Upper lobe of right lung (tissue), 1 donor: ENCODE data around the gene INHBE. TPM values are rescaled to one million over a fixed set of nuclear protein-coding genes. Genes with fewer than 3 reads are reported as not detected.

Experiments used
- ATAC-seq: fragments of 200-7000 bp; cut with Tn5 transposase; one replicate; pipeline ENCODE4 v1.9.1; 2020; ENCODE audit warnings: mild to moderate bottlenecking, moderate library complexity
- DNase-seq: peaks from one replicate; pipeline ENCODE4 v3.0.0-alpha.2; 2020
- H3K27ac ChIP-seq: fragments of 200-600 bp; one replicate; pipeline ENCODE4 v1.8.0; 2022
- H3K27me3 ChIP-seq: fragments of 200-600 bp; one replicate; pipeline ENCODE4 v1.8.0; 2022; ENCODE audit warnings: mild to moderate bottlenecking
- H3K36me3 ChIP-seq: fragments of 200-600 bp; one replicate; pipeline ENCODE4 v1.8.0; 2022
- H3K4me1 ChIP-seq: fragments of 200-600 bp; one replicate; pipeline ENCODE4 v1.8.0; 2022
- H3K4me3 ChIP-seq: fragments of 200-600 bp; one replicate; pipeline ENCODE4 v1.8.0; 2022; ENCODE audit warnings: mild to moderate bottlenecking
- H3K9me3 ChIP-seq: fragments of 200-600 bp; one replicate; pipeline ENCODE4 v1.8.0; 2022
- intact Hi-C: fragments of 100-400 bp; cut with DNase I; formaldehyde crosslinking; loops from one replicate; pipeline ENCODE4 v1.11.0; 2022
- total RNA-seq: library from RNA; stranded (reverse); fragmentation: NEBNext Ultra II Directional; extraction: Animal tissue kit (Norgen Biotek cat#: 25700); gene quantifications from one replicate; pipeline ENCODE4 v1.2.1, GENCODE V29; 2021
- TF ChIP-seq, protein P1 (sequence below): fragments of 200-600 bp; IDR thresholded peaks from one replicate; pipeline ENCODE4 v1.8.0; 2022; ENCODE audit warnings: antibody characterized with exemption
- donor health status: DM: no; HTN: yes; CAD: no; lungs with severe emphysema.

Gene INHBE
- total RNA-seq, 1 donor from 2014 or later: not detected

- Histone ChIP-seq H3K9me3 (no peaks in the 10 kb centered on the region), H3K4me3 (no peak overlapping the region), H3K27me3 (no peaks in the 10 kb centered on the region), H3K36me3 (no peaks in the 10 kb centered on the region), H3K4me1 (peaks cover 3% of the 10 kb centered on the region), H3K27ac (no peak overlapping the region)
- DNase-seq: no peak
- no peak for ATAC-seq
- TF ChIP-seq, protein P1, sequence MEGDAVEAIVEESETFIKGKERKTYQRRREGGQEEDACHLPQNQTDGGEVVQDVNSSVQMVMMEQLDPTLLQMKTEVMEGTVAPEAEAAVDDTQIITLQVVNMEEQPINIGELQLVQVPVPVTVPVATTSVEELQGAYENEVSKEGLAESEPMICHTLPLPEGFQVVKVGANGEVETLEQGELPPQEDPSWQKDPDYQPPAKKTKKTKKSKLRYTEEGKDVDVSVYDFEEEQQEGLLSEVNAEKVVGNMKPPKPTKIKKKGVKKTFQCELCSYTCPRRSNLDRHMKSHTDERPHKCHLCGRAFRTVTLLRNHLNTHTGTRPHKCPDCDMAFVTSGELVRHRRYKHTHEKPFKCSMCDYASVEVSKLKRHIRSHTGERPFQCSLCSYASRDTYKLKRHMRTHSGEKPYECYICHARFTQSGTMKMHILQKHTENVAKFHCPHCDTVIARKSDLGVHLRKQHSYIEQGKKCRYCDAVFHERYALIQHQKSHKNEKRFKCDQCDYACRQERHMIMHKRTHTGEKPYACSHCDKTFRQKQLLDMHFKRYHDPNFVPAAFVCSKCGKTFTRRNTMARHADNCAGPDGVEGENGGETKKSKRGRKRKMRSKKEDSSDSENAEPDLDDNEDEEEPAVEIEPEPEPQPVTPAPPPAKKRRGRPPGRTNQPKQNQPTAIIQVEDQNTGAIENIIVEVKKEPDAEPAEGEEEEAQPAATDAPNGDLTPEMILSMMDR: no peak
- intact Hi-C loops: no loop called here
Observed at GRCh38 chr12:57481671-57482070, 26.6 kb downstream of the INHBE start.

- Histone ChIP-seq H3K4me3 (no peak overlapping the region), H3K27ac (no peak overlapping the region), H3K4me1 (peaks cover 3% of the 10 kb centered on the region), H3K27me3 (no peaks in the 10 kb centered on the region), H3K36me3 (no peaks in the 10 kb centered on the region), H3K9me3 (no peaks in the 10 kb centered on the region)
- DNase-seq: no peak
- no peak for ATAC-seq
- TF ChIP-seq, protein P1: no peak
- intact Hi-C loops: no loop called here
Observed at GRCh38 chr12:57483466-57483865, 28.4 kb downstream of the INHBE start.

- H3K27me3 ChIP-seq: no peaks in the 10 kb centered on the region
- intact Hi-C loops: no loop called here
- TF ChIP-seq, protein P1: no peak
- ATAC-seq (no peak), DNase-seq (no peak)
- H3K27ac ChIP-seq: no peak overlapping the region
- H3K36me3 ChIP-seq: peaks cover 17% of the 10 kb centered on the region
- no peak overlapping the region for H3K4me3 ChIP-seq
- H3K9me3 ChIP-seq: no peaks in the 10 kb centered on the region
- peaks cover 8% of the 10 kb centered on the region for H3K4me1 ChIP-seq
Observed at GRCh38 chr12:57485695-57486094, 30.6 kb downstream of the INHBE start.

GRCh38 chr12:57487055-57487596 is 32.0 kb downstream of the INHBE start:
- TF ChIP-seq, protein P1: no peak
- no peaks in the 10 kb centered on the region for H3K9me3 ChIP-seq
- no peak for ATAC-seq
- H3K27ac ChIP-seq: peak overlapping the region; percentile 71
- H3K27me3 ChIP-seq: no peaks in the 10 kb centered on the region
- intact Hi-C loops: no loop called here
- DNase-seq: no peak
- H3K4me3 ChIP-seq: peak overlapping the region; percentile 87
- H3K4me1 ChIP-seq: peaks cover 8% of the 10 kb centered on the region
- peaks cover 31% of the 10 kb centered on the region for H3K36me3 ChIP-seq

- peak; percentile 97 for DNase-seq
- peak within 1 kb of the TSS; percentile 71 for H3K27ac ChIP-seq
- H3K27me3 ChIP-seq: no peaks in the 10 kb centered on the region
- no peaks in the 10 kb centered on the region for H3K9me3 ChIP-seq
- H3K4me1 ChIP-seq: peaks cover 8% of the 10 kb centered on the region
- ATAC-seq: peak; percentile 99
- peak within 1 kb of the TSS; percentile 87 for H3K4me3 ChIP-seq
- peaks cover 37% of the 10 kb centered on the region for H3K36me3 ChIP-seq
- intact Hi-C loops: no loop called here
- TF ChIP-seq, protein P1: no peak
Observed at GRCh38 chr12:57487597-57488401, 32.7 kb downstream of the INHBE start, which contains the start of gene MARS1. Gene MARS1 (plus strand): TSS chr12:57488068. CDS start chr12:57488091, 23 bp downstream.
